NK-92 (cell line): ENCODE results near the gene PAX2.

Source experiments
- DNase-seq: peaks from one replicate; lab custom pipeline; 2025; ENCODE audit not compliant: unreplicated experiment; lab: John Stamatoyannopoulos, UW

PAX2 gene

GRCh38 chr10:100750291-100751210 lies 5.2 kb downstream of the PAX2 start:
- DNase-seq = no peak

DNA sequence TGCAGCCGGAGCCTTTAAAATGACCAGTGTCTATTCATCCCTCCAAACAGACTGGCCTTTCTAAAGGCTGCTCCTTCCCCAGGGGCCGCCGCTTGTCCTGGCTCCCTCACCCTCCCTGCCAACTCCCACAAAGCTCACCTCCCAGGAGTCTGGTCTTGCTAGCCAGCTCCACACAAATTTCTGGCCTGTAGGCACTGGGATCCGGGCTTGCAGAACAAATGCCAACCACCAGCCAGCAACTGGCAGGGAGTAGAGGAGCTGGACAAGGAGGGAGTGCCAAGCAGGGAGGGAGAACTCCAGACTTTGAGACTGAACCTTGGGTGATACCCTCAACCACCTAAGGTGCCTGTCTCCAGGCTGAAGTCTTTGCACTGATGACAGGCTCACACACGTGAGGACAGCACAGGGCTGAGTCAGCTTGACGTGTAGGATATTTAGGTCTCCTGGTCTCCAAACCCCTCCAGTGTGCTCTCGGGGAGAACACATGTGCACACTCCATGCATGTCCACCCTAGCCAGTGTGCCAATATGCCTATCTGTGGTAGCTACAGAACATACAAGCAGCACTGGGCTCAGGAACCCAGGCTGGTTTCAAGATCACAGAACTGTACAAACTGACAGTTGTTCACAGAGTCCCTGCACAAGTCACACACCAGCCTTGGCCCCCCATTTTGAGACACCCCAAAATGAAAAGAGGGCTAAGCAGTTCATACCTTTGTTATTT lies 6.0 kb downstream of the PAX2 start:
- no peak for DNase-seq

DNA sequence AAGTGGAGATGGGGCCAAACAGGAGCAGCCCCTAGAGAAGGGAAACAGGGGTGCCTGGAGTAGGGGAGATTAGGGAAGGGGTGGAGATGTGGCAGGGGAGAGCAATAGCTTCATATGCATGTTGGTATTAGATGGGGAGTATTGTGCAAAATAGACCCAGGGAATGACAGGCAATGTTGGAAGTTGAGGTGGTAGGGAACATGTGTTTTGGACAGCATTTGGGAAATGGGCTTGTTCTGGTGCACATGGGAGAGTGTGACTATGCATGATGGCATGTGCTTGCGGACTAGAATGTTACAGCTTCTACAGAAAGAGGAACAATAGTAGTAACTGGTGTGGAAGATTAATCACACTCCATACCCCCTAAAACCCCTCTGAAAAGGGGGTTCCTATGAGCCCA lies 10.4 kb downstream of the PAX2 start:
- no peak for DNase-seq

DNA sequence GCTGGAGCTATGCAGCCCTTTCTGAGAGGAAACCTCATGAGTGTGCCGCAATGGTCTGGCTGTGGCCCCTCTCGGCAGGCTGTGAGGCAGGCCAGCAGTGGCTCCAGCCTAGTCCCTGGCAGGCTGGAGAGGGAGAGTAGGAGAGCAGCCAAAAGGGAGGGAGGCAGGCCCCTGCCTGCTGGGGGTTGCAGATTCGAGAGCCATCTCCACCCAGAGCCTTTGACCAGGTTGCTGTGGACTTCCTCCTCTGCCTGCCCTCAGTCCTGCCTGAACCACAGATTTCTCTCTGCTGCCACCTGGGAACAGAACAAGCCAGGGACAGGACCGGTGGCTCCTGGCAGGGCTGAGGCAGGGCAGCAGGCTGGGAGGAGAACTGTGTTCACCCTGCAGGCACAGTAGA lies 13.9 kb downstream of the PAX2 start:
- DNase-seq = no peak

DNA sequence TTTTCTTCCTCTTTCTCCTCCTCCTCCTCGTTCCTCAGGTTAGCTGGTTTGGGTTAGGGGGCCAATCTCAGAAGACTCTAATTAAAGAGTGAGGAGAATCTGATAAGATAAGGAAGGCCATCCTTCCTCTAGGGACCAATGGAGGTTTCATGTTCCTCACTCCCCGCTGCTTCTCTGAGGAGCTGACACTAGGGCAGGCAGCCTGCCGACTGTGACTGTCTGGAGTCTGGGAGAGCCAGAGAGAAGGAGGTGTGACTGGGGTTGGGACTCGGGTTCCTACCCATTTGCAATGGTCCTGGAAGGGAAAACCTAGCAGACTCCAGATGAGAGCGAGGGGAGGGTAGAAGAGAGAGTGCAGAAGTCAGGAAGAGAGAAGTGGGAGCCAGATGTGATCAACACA lies 15.3 kb downstream of the PAX2 start:
- DNase-seq = no peak

DNA sequence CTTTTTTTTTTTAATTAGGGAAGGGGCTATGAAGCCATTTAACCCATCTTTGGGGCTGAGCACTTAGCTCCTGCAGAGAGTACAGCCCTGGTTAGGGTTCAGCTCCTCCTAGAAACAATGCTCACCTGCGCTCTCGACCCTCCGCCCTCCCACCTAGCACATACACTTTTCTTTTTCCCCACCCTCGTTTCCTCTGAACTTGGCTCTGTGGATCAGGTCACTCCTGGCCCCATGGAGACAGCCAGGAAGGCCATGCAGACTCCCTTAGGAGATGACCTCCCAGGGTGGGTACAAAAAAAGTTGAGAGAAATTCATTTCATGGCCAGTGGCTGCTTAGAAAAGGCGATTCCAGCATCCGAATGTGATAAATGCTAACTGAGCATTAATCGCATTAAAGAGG lies 15.8 kb downstream of the PAX2 start:
- no peak for DNase-seq

GRCh38 chr10:100763043-100763747 lies 17.8 kb downstream of the PAX2 start:
- no peak for DNase-seq

DNA sequence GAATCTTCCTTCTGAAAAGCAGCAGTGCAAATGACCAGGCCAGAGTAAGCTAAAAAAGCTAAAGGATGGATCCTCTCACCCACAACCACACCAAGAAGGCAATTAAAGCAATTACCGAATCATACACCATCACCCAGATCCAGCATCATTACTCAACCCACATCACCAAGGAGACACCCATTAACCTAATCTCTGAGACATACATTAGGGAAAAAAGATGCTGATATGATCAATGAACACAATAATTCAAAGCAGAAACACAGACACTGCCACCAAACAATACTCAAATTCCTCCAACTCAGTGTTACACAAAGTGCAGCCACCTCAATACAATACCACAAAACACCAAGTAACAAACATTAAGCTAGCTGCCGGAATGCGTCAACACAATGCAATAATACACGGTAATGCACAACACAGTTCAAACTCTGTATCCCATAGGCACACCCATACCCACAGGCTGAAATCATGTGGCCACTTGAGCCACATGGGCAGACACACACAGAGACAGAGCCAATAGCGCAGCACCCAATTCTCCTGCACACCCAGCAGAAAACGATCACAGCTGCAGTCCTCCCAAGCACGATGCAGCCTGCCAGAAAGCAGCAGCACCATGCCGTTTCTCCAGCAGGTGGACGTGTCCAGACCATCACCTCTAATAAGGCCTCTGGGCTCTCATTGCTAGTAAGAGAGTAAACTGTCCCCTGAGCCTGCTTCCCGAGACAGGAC lies 21.5 kb downstream of the PAX2 start:
- DNase-seq = no peak

DNA sequence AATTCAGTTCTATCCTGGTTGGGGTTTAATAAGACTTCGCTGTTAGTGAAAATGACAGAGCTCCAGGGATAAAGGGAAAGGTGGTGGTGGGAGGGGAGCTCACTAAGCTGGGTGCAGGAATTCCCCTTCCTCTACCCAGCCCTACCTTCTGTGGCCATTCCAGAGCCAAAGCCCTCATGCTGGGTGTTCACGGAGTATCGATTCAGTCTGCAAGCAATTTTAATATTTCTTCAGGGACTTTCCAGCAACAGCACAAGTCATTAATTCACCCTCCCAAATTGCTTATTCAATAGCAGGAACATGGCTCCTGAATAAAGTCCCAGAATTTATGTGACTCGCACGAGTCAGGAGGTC lies 22.0 kb downstream of the PAX2 start:
- no peak for DNase-seq

DNA sequence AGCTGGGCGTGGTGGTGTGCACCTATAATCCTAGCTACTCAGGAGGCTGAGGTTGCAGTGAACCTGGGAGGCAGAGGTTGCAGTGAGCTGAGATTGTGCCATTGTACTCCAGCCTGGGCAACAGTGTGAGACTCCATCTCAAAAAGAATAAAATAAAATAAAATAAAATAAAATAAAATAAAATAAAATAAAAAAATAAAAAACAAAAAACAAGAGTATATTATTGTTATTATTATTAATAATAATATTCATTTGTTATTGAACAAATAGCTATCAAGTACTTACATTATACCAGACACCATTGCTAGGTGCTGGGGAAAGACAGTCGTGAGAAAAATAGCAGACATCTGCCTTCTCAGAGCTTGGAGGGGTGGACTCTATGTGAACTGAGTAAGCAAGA lies 24.1 kb downstream of the PAX2 start:
- DNase-seq = no peak

- DNase-seq = no peak
Measured at GRCh38 chr10:100773646-100774045, 28.3 kb downstream of the PAX2 start.

DNA sequence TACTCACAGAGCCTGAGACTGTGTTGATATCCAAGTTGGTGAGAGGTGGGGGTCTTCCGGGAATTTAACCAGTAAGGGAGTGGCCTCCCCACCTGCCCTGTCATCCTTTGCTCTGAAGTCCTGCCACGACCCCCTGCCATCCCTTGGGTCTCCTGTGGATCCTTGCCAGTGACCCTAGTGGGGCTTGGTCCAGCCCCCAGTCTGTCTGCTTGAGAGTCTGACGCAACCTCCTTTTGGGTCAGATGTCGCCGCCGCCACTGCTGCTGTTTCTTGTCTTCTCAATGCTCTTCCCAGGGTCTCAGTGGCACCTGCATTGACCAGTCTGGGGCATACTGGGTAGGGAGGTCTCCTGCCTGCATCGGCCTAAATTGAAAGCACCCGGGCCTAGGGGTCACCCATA lies 28.8 kb downstream of the PAX2 start:
- no peak for DNase-seq

- DNase-seq = no peak
Measured at GRCh38 chr10:100774876-100775275, 29.5 kb downstream of the PAX2 start.

DNA sequence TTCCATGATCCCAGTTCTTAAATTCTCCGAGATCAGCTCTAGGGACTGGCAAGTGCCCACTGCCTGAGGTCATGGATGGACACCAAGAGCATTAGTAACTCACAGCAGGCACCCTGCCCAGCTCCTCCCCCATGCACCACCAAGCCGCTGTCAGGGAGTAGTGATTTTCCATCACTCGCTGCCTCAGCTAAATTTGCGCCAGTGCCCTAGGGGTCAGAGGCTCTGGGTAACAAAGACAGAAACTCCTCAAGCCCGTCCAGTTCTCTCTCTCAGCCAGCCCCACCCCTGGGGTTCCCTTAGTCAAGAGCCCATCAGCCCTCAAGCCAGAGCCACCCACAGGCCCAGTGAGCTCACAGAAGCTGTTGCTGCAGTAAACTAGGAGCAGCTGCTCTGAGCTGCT lies 30.0 kb downstream of the PAX2 start:
- no peak for DNase-seq

GRCh38 chr10:100775871-100776270 lies 30.5 kb downstream of the PAX2 start:
- DNase-seq = no peak

- DNase-seq = no peak
Measured at GRCh38 chr10:100776671-100777070, 31.3 kb downstream of the PAX2 start.

- no peak for DNase-seq
Measured at GRCh38 chr10:100779329-100779728, 33.9 kb downstream of the PAX2 start.

DNA sequence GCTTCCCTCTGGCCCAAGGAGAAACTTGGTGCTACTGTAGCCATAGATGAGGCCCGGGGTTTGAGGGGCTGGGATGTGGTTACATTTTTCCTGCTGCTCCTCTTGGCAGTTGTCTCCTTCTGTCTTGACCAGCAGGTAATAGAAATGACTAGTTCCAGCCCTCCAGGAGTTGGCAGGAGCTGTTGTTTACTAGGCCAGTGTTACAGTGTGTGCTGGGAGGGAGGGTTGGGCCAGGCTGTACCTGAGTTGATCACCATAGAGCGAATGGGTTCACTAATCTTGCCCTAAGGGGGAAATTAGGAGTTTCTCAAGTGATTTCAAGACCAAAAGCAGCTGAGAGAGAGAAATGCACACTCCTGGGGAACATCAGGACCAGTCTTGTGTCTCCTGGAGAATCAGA lies 34.9 kb downstream of the PAX2 start:
- no peak for DNase-seq

DNA sequence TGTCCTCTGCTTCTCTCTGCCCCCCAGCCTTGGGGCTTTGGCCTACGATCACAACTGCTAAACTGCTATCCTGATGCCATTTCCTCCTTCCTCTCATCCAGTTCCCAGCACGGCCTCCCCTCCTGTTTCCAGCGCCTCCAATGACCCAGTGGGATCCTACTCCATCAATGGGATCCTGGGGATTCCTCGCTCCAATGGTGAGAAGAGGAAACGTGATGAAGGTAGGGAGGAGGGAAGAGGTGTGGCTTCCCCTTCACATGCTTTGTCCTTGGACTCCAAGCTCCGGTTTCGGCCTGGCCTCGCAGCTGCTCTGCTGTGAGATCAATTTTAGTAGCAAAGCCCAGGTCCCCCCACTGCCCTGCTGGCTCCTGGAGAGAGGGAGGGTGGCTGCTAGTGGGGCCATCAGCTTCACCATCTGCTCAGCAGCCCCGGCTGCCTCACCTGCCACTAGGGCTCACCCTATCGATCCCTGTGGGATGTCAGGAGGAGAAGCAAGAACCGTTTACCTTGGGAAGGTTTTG lies 35.8 kb downstream of the PAX2 start:
- no peak for DNase-seq

DNA sequence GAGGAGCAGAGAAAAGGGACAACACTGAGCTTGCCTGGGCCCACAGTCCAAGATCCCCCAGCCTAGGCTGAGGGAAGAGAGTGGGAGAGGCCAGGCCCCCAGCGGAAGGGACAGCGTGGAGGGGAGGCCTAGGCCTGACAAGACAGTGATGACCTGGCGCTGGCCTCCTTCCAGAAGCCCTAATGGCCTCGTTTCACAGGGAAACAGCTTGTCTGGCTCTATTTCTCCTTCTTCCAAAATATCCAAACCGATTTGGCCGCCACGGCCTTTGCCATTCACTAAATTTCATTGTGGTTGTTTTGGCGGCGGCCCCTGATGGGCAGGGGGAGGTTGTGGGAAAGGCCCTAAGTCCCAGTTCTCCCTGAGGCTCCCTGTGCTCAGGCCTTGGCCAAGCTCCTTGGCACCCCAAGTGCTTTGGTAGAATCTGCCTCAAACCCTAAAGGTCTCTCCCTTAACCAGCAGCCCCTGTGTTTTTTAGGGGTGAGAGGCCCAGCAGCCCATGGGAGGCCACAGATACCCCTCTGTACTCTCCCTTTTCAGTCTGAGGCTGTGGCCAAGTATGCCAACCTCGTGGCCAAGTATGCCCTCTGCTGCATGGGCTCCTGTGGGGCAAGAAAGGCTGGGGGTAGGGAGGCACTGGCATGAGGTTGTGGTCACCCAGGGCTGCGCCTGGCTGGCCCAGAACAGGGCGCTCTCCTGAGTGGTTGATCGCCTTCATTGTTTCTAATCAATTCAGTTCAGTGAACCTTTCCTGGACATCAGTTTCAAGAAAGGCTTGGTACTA lies 37.3 kb downstream of the PAX2 start:
- no peak for DNase-seq
